Measurements from ENCODE around the gene MAGI1.

MAGI1 gene

GRCh38 chr3:65562447-65562846 lies 476.3 kb downstream of the MAGI1 start:
- no peak for DNase-seq (ENCODE audit: low read depth)
- no peak for TF ChIP-seq CTCF (conservative IDR thresholded peaks at IDR 0.05; ENCODE audit: low read depth, low read length)
- H3K4me3 ChIP-seq (ENCODE audit: low read depth, low read length) = no peak overlapping the region

GRCh38 chr3:65561617-65562016 lies 477.1 kb downstream of the MAGI1 start:
- DNase-seq (ENCODE audit: low read depth) = no peak
- no peak overlapping the region for H3K4me3 ChIP-seq (ENCODE audit: low read depth, low read length)
- no peak for TF ChIP-seq CTCF (conservative IDR thresholded peaks at IDR 0.05; ENCODE audit: low read depth, low read length)

GRCh38 chr3:65560901-65561300 lies 477.8 kb downstream of the MAGI1 start:
- DNase-seq (ENCODE audit: low read depth) = no peak
- H3K4me3 ChIP-seq (ENCODE audit: low read depth, low read length) = no peak overlapping the region
- no peak for TF ChIP-seq CTCF (conservative IDR thresholded peaks at IDR 0.05; ENCODE audit: low read depth, low read length)

- DNase-seq (ENCODE audit: low read depth) = no peak
- TF ChIP-seq CTCF (conservative IDR thresholded peaks at IDR 0.05; ENCODE audit: low read depth, low read length) = no peak
- no peak overlapping the region for H3K4me3 ChIP-seq (ENCODE audit: low read depth, low read length)
Observed at GRCh38 chr3:65560133-65560532, 478.6 kb downstream of the MAGI1 start.

GRCh38 chr3:65559643-65560042 lies 479.1 kb downstream of the MAGI1 start:
- TF ChIP-seq CTCF (conservative IDR thresholded peaks at IDR 0.05; ENCODE audit: low read depth, low read length) = no peak
- H3K4me3 ChIP-seq (ENCODE audit: low read depth, low read length) = no peak overlapping the region
- DNase-seq (ENCODE audit: low read depth) = no peak

- DNase-seq (ENCODE audit: low read depth) = no peak
- TF ChIP-seq CTCF (conservative IDR thresholded peaks at IDR 0.05; ENCODE audit: low read depth, low read length) = no peak
- no peak overlapping the region for H3K4me3 ChIP-seq (ENCODE audit: low read depth, low read length)
Observed at GRCh38 chr3:65558826-65559225, 479.9 kb downstream of the MAGI1 start.

- TF ChIP-seq CTCF (conservative IDR thresholded peaks at IDR 0.05; ENCODE audit: low read depth, low read length) = no peak
- no peak for DNase-seq (ENCODE audit: low read depth)
Observed at GRCh38 chr3:65557899-65558564, 480.7 kb downstream of the MAGI1 start.

More at GRCh38 chr3:65557899-65558564, 480.7 kb downstream of the MAGI1 start:
- H3K4me3 ChIP-seq (ENCODE audit: low read depth, low read length) = no peak overlapping the region

Data from choroid plexus epithelial cell (primary cell).